Trophoblast cell (in vitro differentiated cells and primary cell): ENCODE data around the gene TMEM132C.

Source experiments
- DNase-seq, 2 donors: peaks; one replicate each; pipeline ENCODE4 v3.0.0-alpha.2; 2016
- H2AFZ ChIP-seq: 2 replicates; pipeline ENCODE4 v1.6.1; 2013; ENCODE audit warnings: low read length, moderate library complexity, mild to moderate bottlenecking; ENCODE audit not compliant: insufficient read depth, poor library complexity
- H2AK5ac ChIP-seq: 2 replicates; pipeline ENCODE4 v1.6.1; 2013; ENCODE audit warnings: mild to moderate bottlenecking, low read length
- H2BK120ac ChIP-seq: 2 replicates; pipeline ENCODE4 v1.6.1; 2013; ENCODE audit warnings: low read length, mild to moderate bottlenecking, moderate library complexity; ENCODE audit not compliant: insufficient read depth, poor library complexity
- H2BK12ac ChIP-seq: 2 replicates; pipeline ENCODE4 v1.6.1; 2013; ENCODE audit warnings: mild to moderate bottlenecking, low read length, moderate library complexity
- H2BK5ac ChIP-seq: 2 replicates; pipeline ENCODE4 v1.6.1; 2013; ENCODE audit warnings: low read length, low read depth, moderate library complexity, mild to moderate bottlenecking; ENCODE audit not compliant: poor library complexity
- H3K14ac ChIP-seq: 2 replicates; pipeline ENCODE4 v1.6.1; 2013; ENCODE audit warnings: mild to moderate bottlenecking, low read length
- H3K18ac ChIP-seq: 2 replicates; pipeline ENCODE4 v1.6.1; 2013; ENCODE audit warnings: mild to moderate bottlenecking, low read length
- H3K23ac ChIP-seq: 2 replicates; pipeline ENCODE4 v1.6.1; 2013; ENCODE audit warnings: low read length
- H3K27ac ChIP-seq: 2 replicates; pipeline ENCODE4 v1.5.1; 2013; ENCODE audit warnings: low read depth, mild to moderate bottlenecking, inconsistent platforms, low read length, moderate library complexity
- H3K27me3 ChIP-seq: 2 replicates; pipeline ENCODE4 v1.6.1; 2013; ENCODE audit warnings: inconsistent platforms, mild to moderate bottlenecking, low read length, moderate library complexity; ENCODE audit not compliant: insufficient read depth
- H3K36me3 ChIP-seq, 2 experiments: 1 replicate in 1 of 2; 2 replicates in 1 of 2; pipeline ENCODE4 v1.6.1; 2013; ENCODE audit warnings: low read length in 2 of 2, mild to moderate bottlenecking in 2 of 2, moderate library complexity in 1 of 2; ENCODE audit not compliant: insufficient read depth in 2 of 2, control insufficient read depth in 1 of 2
- H3K4ac ChIP-seq: 2 replicates; pipeline ENCODE4 v1.6.1; 2013; ENCODE audit warnings: low read depth, mild to moderate bottlenecking, low read length, moderate library complexity
- H3K4me1 ChIP-seq, 2 experiments: 1 replicate in 1 of 2; 2 replicates in 1 of 2; pipeline ENCODE4 v1.6.1; 2013; ENCODE audit warnings: low read length in 2 of 2, mild to moderate bottlenecking in 2 of 2, moderate library complexity in 1 of 2; ENCODE audit not compliant: insufficient read depth in 2 of 2, control insufficient read depth in 1 of 2
- H3K4me2 ChIP-seq: 2 replicates; pipeline ENCODE4 v1.6.1; 2013; ENCODE audit warnings: inconsistent platforms, mild to moderate bottlenecking, low read length, moderate library complexity
- H3K4me3 ChIP-seq: 2 replicates; pipeline ENCODE4 v1.5.1; 2013; ENCODE audit warnings: mild to moderate bottlenecking, low read depth, low read length, inconsistent platforms
- H3K79me1 ChIP-seq: one replicate; pipeline ENCODE4 v1.6.1; 2013; ENCODE audit warnings: low read length
- H3K79me2 ChIP-seq: 2 replicates; pipeline ENCODE4 v1.6.1; 2013; ENCODE audit warnings: low read length, mild to moderate bottlenecking; ENCODE audit not compliant: control insufficient read depth, insufficient read depth, poor library complexity
- H3K9ac ChIP-seq: 2 replicates; pipeline ENCODE4 v1.6.1; 2013; ENCODE audit warnings: mild to moderate bottlenecking, low read length
- H3K9me3 ChIP-seq: 2 replicates; pipeline ENCODE4 v1.6.1; 2013; ENCODE audit warnings: low read depth, mild to moderate bottlenecking, control low read depth, inconsistent platforms, low read length; ENCODE audit not compliant: insufficient read depth
- H4K12ac ChIP-seq: 2 replicates; pipeline ENCODE4 v1.6.1; 2013; ENCODE audit warnings: low read depth, mild to moderate bottlenecking, low read length, moderate library complexity
- H4K8ac ChIP-seq: 2 replicates; pipeline ENCODE4 v1.6.1; 2013; ENCODE audit warnings: low read depth, mild to moderate bottlenecking, low read length, moderate library complexity
- H4K91ac ChIP-seq: one replicate; pipeline ENCODE4 v1.6.1; 2013; ENCODE audit warnings: low read depth, mild to moderate bottlenecking, low read length, moderate library complexity
- WGBS: extraction: QIAGEN DNeasy Blood & Tissue Kit; methylation state at CpG from one replicate; pipeline ENCODE4 v1.1.7; 2013; ENCODE audit warnings: missing lambda C conversion rate; ENCODE audit not compliant: insufficient read length, insufficient coverage; ENCODE audit errors: extremely low coverage; 5-methylcytosine and 5-hydroxymethylcytosine counted together

TMEM132C gene

GRCh38 chr12:128399253-128399652 is 132.3 kb downstream of the TMEM132C start:
- Histone ChIP-seq H3K14ac (no peak overlapping the region), H2AFZ (no peak overlapping the region), H4K91ac (no peak overlapping the region), H3K23ac (no peak overlapping the region), H2AK5ac (no peak overlapping the region), H2BK120ac (no peak overlapping the region), H3K4ac (no peak overlapping the region), H4K12ac (no peak overlapping the region), H2BK5ac (no peak overlapping the region), H3K4me1 (no peaks in the 10 kb centered on the region), H3K4me3 (no peak overlapping the region), H3K79me2 (no peaks in the 10 kb centered on the region), H3K4me2 (no peak overlapping the region), H3K9ac (no peak overlapping the region), H3K18ac (no peak overlapping the region), H4K8ac (no peak overlapping the region), H3K36me3 (no peaks in the 10 kb centered on the region), H3K27me3 (no peaks in the 10 kb centered on the region), H2BK12ac (no peak overlapping the region), H3K27ac (no peak overlapping the region), H3K79me1 (no peaks in the 10 kb centered on the region), H3K9me3 (peaks cover 4% of the 10 kb centered on the region)
- no peak for DNase-seq
- WGBS = no CpG with 5 or more reads among the region's 1 CpG

DNA sequence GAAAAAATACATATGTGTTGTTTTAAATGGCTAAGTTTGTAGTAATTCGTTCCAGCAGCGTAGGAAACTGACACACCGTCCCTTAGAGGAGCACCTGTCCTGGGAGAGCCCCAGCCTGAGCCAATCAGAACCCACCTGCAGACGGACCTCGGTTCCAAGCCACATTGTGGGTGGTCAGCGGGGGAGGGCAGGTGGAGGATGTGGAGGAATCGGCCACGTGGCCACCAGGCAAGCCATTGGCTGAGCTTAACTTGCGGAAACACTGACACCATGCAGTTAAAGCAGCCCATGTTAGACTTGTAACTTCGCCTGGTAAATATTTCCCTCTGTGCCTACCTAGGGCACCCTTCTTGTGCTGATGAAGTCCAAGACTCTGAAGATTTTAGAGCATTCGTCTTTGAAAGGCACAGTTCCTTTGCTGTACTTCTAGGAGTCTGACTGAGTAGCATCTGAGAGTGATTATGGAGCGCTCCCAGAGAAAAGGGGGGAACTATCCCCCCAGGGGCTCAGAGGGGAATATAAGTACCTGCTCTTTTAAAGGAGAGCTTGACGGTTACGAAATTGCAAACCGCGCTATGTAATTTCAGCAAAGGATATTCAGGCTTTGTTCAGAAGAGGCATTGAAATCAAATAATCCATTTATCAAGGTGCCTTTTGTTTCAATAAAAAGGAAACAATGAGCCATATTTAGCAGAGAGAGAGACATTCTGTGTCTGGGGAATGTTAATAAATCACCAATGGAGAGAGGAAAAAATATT is 135.7 kb downstream of the TMEM132C start:
- no peaks in the 10 kb centered on the region for H3K79me2 ChIP-seq
- no peak overlapping the region for H3K4ac ChIP-seq
- no peak overlapping the region for H2BK12ac ChIP-seq
- H2AK5ac ChIP-seq = no peak overlapping the region
- no peaks in the 10 kb centered on the region for H3K9me3 ChIP-seq
- H3K27me3 ChIP-seq = no peaks in the 10 kb centered on the region
- H2BK5ac ChIP-seq = no peak overlapping the region
- no peak overlapping the region for H2BK120ac ChIP-seq
- no peaks in the 10 kb centered on the region for H3K79me1 ChIP-seq
- H3K18ac ChIP-seq = no peak overlapping the region
- no peak overlapping the region for H3K14ac ChIP-seq
- no CpG with 5 or more reads among the region's 16 CpGs for WGBS
- H3K4me1 ChIP-seq = no peaks in the 10 kb centered on the region
- no peak overlapping the region for H3K9ac ChIP-seq
- no peak for DNase-seq
- no peak overlapping the region for H4K12ac ChIP-seq
- no peak overlapping the region for H3K23ac ChIP-seq
- H3K4me2 ChIP-seq = no peak overlapping the region
- H3K36me3 ChIP-seq = no peaks in the 10 kb centered on the region
- no peak overlapping the region for H3K27ac ChIP-seq
- no peak overlapping the region for H2AFZ ChIP-seq
- no peak overlapping the region for H3K4me3 ChIP-seq
- H4K91ac ChIP-seq = no peak overlapping the region
- H4K8ac ChIP-seq = no peak overlapping the region

DNA sequence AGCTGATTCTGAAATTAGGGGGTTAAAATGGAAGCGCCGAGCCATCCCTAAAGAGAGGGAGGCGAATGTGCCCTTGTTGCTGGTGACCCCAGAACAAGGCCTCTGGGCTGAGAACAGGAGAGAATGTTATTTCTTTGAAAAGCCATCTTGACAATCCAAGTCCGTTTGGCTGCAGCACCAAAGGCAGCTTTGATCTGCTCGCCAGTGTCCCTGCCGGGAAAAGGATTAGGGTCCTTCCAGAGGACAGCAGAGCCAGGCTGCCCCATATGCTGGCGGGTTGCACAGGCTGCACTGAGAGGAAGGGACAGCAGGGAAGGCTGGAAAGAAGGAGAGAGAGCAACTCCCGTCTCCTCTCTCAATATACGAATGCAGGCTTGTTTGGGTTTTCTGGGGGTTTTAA is 141.7 kb downstream of the TMEM132C start:
- DNase-seq = no peak
- Histone ChIP-seq H4K91ac (no peak overlapping the region), H3K4me2 (no peak overlapping the region), H3K23ac (no peak overlapping the region), H3K18ac (no peak overlapping the region), H3K9me3 (no peaks in the 10 kb centered on the region), H3K9ac (no peak overlapping the region), H3K36me3 (no peaks in the 10 kb centered on the region), H3K4ac (no peak overlapping the region), H3K27ac (no peak overlapping the region), H2BK120ac (no peak overlapping the region), H3K4me3 (no peak overlapping the region), H2BK5ac (no peak overlapping the region), H3K4me1 (no peaks in the 10 kb centered on the region), H2AFZ (no peak overlapping the region), H3K79me2 (no peaks in the 10 kb centered on the region), H3K27me3 (no peaks in the 10 kb centered on the region), H2BK12ac (no peak overlapping the region), H3K79me1 (no peaks in the 10 kb centered on the region), H2AK5ac (no peak overlapping the region), H4K8ac (no peak overlapping the region), H4K12ac (no peak overlapping the region), H3K14ac (no peak overlapping the region)
- no CpG with 5 or more reads among the region's 9 CpGs for WGBS

DNA sequence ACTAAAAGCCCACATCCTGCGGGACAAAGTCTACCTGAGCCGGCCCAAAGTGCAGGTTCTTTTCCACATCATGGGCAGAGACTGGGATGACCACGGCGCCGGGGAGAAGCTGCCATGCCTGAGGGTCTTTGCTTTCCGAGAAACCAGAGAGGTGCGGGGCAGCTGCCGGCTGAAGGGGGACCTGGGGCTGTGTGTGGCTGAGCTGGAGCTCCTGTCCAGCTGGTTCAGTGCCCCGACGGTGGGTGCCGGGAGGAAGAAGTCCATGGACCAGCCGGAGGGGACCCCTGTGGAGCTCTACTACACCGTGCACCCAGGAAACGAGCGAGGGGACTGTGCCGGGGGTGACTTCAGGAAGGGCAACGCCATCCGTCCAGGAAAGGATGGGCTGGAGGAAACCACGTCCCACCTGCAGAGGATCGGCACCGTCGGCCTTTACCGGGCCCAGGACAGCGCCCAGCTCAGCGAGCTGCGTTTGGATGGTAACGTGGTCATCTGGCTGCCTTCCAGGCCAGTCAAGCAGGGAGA is 148.1 kb downstream of the TMEM132C start:
- H2BK12ac ChIP-seq = no peak overlapping the region
- no peak overlapping the region for H3K18ac ChIP-seq
- H3K79me2 ChIP-seq = no peaks in the 10 kb centered on the region
- no peaks in the 10 kb centered on the region for H3K36me3 ChIP-seq
- H3K4me3 ChIP-seq = peak overlapping the region; percentile 3
- no peak overlapping the region for H2AK5ac ChIP-seq
- no peak overlapping the region for H2AFZ ChIP-seq
- H3K14ac ChIP-seq = no peak overlapping the region
- no peak overlapping the region for H3K23ac ChIP-seq
- no peak overlapping the region for H4K12ac ChIP-seq
- DNase-seq = no peak
- no peak overlapping the region for H3K27ac ChIP-seq
- no peaks in the 10 kb centered on the region for H3K79me1 ChIP-seq
- WGBS = no CpG with 5 or more reads among the region's 27 CpGs
- no peak overlapping the region for H3K9ac ChIP-seq
- no peak overlapping the region for H2BK5ac ChIP-seq
- no peaks in the 10 kb centered on the region for H3K4me1 ChIP-seq
- no peak overlapping the region for H3K4ac ChIP-seq
- H3K9me3 ChIP-seq = peaks cover 2% of the 10 kb centered on the region
- H4K91ac ChIP-seq = no peak overlapping the region
- no peak overlapping the region for H4K8ac ChIP-seq
- H3K27me3 ChIP-seq = no peaks in the 10 kb centered on the region
- H2BK120ac ChIP-seq = no peak overlapping the region
- H3K4me2 ChIP-seq = no peak overlapping the region
